Kidney (tissue), 14 donors: Measurements from ENCODE around the gene TMEM184C. TPM values are rescaled to one million over a fixed set of nuclear protein-coding genes. Genes with fewer than 3 reads are reported as not detected.

Experiments used
- DNase-seq, 5 donors: peaks; one replicate each; pipeline ENCODE4 v3.0.0-alpha.2; 2013 to 2020
- FAIRE-seq: peaks from 2 replicates; lab custom pipeline; 2012; peaks lifted over from hg19 to GRCh38; lab: Jason Lieb, UNC
- H3K27ac ChIP-seq, 2 donors: one replicate each; pipeline ENCODE4 v1.7.0; 2013; ENCODE audit warnings: low read depth in 2 of 2, low read length in 2 of 2, inconsistent platforms in 1 of 2
- H3K27me3 ChIP-seq: one replicate; pipeline ENCODE4 v1.7.1; 2013; ENCODE audit warnings: low read length, inconsistent platforms; ENCODE audit not compliant: control insufficient read depth, insufficient read depth
- H3K36me3 ChIP-seq, 3 donors: one replicate each; pipeline versions ENCODE4 v1.7.0 to v1.7.1; 2013; ENCODE audit warnings: low read length in 3 of 3, control low read depth in 1 of 3, inconsistent platforms in 1 of 3; ENCODE audit not compliant: insufficient read depth in 3 of 3, control insufficient read depth in 2 of 3
- H3K4me1 ChIP-seq, 3 donors: one replicate each; pipeline versions ENCODE4 v1.7.0 to v1.7.1; 2013; ENCODE audit warnings: low read length in 3 of 3, inconsistent platforms in 1 of 3, low read depth in 1 of 3; ENCODE audit not compliant: control insufficient read depth in 2 of 3, insufficient read depth in 2 of 3
- H3K4me3 ChIP-seq, 3 donors: one replicate each; pipeline versions ENCODE4 v1.7.0 to v1.8.1; 2013; ENCODE audit warnings: low read length in 3 of 3, control low read depth in 1 of 3, inconsistent platforms in 1 of 3
- H3K9ac ChIP-seq, 3 donors: one replicate each; pipeline versions ENCODE4 v1.7.0 to v1.7.1; 2013; ENCODE audit warnings: low read length in 3 of 3, control low read depth in 1 of 3, inconsistent platforms in 1 of 3
- H3K9me3 ChIP-seq, 3 donors: one replicate each; pipeline versions ENCODE4 v1.7.0 to v1.7.1; 2013; ENCODE audit warnings: low read length in 3 of 3, control low read depth in 1 of 3, inconsistent platforms in 1 of 3; ENCODE audit not compliant: control insufficient read depth in 2 of 3, insufficient read depth in 1 of 3
- CTCF ChIP-seq: IDR thresholded peaks from 3 replicates; pipeline ENCODE4 v1.5.1; 2012; ENCODE audit warnings: mild to moderate bottlenecking, moderate library complexity, borderline replicate concordance; ENCODE audit not compliant: insufficient read depth; ENCODE audit errors: extremely low read depth
- intact Hi-C: fragments of 100-400 bp; cut with DNase I; formaldehyde crosslinking; loops from one replicate; pipeline ENCODE4 v1.11.1; 2022
- polyA plus RNA-seq: library from polyadenylated mRNA; stranded (reverse); fragments of 350-450 nt; fragmentation: Illumina TruSeq; extraction: RNeasy Lipid Tissue Mini Kit (QIAGEN cat#74804); gene quantifications from one replicate; pipeline ENCODE4 v1.2.3, GENCODE V29; 2014; ENCODE audit warnings: low read depth, low replicate concordance; ENCODE audit not compliant: insufficient read depth
- total RNA-seq: library from RNA; stranded (reverse); fragmentation: NEBNext Ultra II Directional; extraction: Animal tissue kit (Norgen Biotek cat#: 25700); gene quantifications from one replicate; pipeline ENCODE4 v1.2.1, GENCODE V29; 2021
- donor health status: control.
- donor health status: control.
- donor health status: control.
- donor health status: control.
- donor health status: control.
- donor health status: DM: yes; HTN: yes; CAD: no.
- donor health status: Normal renal cell carcinoma (clear cell type).

The TMEM184C gene
- total and polyA plus RNA-seq, 2 donors from 2014 or later = 16.2 to 33.7 TPM

- DNase-seq = no peak
- intact Hi-C loops = no loop called here
- Histone ChIP-seq H3K9ac (no peak overlapping the region), H3K4me1 (no peaks in the 10 kb centered on the region), H3K36me3 (no peaks in the 10 kb centered on the region), H3K9me3 (no peaks in the 10 kb centered on the region), H3K4me3 (no peak overlapping the region), H3K27me3 (no peaks in the 10 kb centered on the region), H3K27ac (no peak overlapping the region)
- TF ChIP-seq CTCF = no peak
- FAIRE-seq = no peak
These were observed 41.1 kb upstream of the TMEM184C start for GRCh38 chr4:147576084-147576483.

- H3K4me1 ChIP-seq = no peaks in the 10 kb centered on the region
- H3K9ac ChIP-seq = no peak overlapping the region
- no peaks in the 10 kb centered on the region for H3K36me3 ChIP-seq
- DNase-seq = no peak
- intact Hi-C loops = no loop called here
- no peak overlapping the region for H3K4me3 ChIP-seq
- H3K27ac ChIP-seq = no peak overlapping the region
- H3K9me3 ChIP-seq = no peaks in the 10 kb centered on the region
- no peak for TF ChIP-seq CTCF
- no peaks in the 10 kb centered on the region for H3K27me3 ChIP-seq
- no peak for FAIRE-seq
These were observed 39.1 kb upstream of the TMEM184C start for GRCh38 chr4:147578051-147578476.

GRCh38 chr4:147578593-147578992 is 38.6 kb upstream of the TMEM184C start:
- no peak for TF ChIP-seq CTCF
- H3K4me3 ChIP-seq = no peak overlapping the region
- no peaks in the 10 kb centered on the region for H3K4me1 ChIP-seq
- no peaks in the 10 kb centered on the region for H3K9me3 ChIP-seq
- H3K27ac ChIP-seq = no peak overlapping the region
- H3K36me3 ChIP-seq = no peaks in the 10 kb centered on the region
- no peaks in the 10 kb centered on the region for H3K27me3 ChIP-seq
- intact Hi-C loops = no loop called here
- H3K9ac ChIP-seq = no peak overlapping the region
- DNase-seq (no peak), FAIRE-seq (no peak)

GRCh38 chr4:147580396-147580795 is 36.8 kb upstream of the TMEM184C start:
- intact Hi-C loops = loop anchor here (10.0 kb wide), 1 partner anchor 46 kb away; no protein-coding TSS in a partner anchor
- FAIRE-seq = no peak
- TF ChIP-seq CTCF = no peak

More at GRCh38 chr4:147580396-147580795, 36.8 kb upstream of the TMEM184C start:
- no peak for DNase-seq
- no peak overlapping the region for H3K27ac ChIP-seq
- H3K9me3 ChIP-seq = no peaks in the 10 kb centered on the region
- no peaks in the 10 kb centered on the region for H3K36me3 ChIP-seq
- H3K9ac ChIP-seq = no peak overlapping the region
- no peak overlapping the region for H3K4me3 ChIP-seq
- H3K27me3 ChIP-seq = no peaks in the 10 kb centered on the region
- no peaks in the 10 kb centered on the region for H3K4me1 ChIP-seq
